ENCODE measurements around the gene TMEM223.
A peak's percentile ranks its signal among the peaks of the same experiment; 100 is the strongest.
"Not testable (repeated sequence)": the region's sequence is repeated elsewhere in the genome, so short reads cannot be mapped to it uniquely, and the experiment has no call there.

The TMEM223 gene

DNA sequence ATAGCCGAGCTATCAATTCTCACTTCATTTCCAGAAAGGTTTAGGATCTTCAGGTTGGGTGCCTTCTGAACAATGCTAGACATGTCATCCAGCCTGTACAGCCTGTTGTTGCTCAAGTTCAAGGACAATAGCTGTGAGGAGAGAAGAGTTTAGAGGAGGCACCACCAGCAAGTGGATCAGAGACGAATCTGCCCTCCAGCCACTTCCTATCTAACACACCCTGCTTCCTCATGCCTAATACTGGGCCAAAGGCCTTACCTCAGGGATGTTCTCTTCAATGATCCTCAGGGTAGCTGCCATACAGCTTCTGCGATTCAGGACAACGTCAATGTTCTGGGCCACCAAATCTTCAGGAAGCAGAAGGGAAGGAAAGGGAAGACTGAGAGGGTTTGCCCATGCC, 9.3 kb upstream of the TMEM223 start:
- DNase-seq (ENCODE audit: low spot score) = no peak

DNA sequence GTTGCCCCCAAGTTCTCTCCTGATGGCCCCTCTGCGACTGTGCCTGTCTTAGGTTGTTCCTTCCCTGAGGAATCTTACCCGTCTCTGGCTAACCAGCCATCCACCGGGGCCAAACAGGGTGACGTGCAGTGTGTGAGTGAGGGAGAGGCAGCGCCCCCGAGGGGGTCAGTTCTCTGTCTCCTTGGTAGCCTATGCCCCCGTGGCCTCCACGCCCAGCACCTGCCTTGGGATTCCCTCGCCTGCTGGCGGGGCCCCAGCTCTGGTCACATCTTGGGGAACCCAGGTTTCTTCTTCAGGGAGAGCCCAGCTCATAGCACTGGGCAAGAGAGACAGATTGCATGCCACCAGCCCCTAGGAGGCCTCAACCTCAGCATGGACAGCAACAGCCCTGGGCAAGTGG, 7.7 kb upstream of the TMEM223 start:
- no peak for DNase-seq (ENCODE audit: low spot score)

DNA sequence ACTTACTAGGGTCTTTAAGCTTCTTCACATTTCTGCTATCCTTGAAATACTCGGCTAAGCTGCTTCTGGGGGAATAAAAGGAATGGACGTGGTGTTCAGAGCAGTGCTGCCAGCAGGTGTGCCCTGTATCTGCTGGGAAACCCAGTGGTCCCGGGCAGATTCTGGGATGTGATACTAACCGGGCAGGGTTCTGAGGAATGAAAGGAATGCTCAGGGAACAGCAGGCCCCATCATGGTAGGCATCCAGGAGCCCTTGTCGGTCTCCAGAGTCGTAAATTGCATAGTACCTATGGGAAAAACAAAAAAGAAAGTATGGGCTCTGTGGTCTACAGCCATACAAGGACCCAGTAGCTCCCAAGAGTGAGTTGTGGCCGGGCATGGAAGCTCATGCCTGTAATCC, 4.5 kb upstream of the TMEM223 start:
- no peak for DNase-seq (ENCODE audit: low spot score)

GRCh38 chr11:62794201-62794775, 2.5 kb upstream of the TMEM223 start:
- no peak for DNase-seq (ENCODE audit: low spot score)

DNA sequence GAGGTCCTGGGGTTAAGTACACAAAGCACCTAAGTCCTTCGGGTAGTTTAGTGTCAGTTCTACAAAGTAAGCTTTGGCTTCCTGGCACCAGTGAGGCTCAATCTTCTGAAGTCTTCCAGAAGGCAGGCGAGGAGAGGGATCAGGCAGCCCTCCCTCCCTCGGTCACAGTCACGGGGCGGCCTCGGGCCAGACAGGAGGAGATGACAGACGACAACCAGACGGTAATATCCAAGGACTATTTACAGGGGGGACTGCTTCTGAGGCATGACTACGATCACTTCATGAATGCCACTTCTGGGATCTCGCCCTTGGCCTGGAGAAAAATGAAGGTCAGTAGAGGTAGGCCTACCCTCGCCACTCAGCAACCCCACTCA, 383 bp upstream of the TMEM223 start:
- DNase-seq (ENCODE audit: low spot score) = no peak

- no peak for DNase-seq (ENCODE audit: low spot score)
Observed at GRCh38 chr11:62789576-62789975, 2.2 kb downstream of the TMEM223 start.

DNA sequence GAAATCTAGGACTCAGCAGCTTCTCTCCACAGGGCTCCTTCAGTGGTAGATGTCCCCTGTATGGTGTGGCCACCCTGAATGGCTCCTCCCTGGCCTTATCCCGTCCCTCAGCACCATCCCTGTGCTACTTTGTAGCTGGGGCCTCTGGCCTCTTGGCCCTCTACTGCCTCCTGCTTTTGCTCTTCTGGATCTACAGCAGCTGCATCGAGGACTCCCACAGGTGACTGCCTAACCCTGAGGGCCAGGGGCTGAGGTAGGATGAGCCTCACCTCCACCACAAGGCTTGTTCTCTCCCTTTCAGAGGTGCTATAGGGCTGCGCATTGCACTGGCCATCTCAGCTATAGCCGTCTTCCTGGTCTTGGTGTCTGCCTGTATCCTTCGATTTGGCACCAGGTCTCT, 2.8 kb downstream of the TMEM223 start:
- no peak for DNase-seq (ENCODE audit: low spot score)

DNA sequence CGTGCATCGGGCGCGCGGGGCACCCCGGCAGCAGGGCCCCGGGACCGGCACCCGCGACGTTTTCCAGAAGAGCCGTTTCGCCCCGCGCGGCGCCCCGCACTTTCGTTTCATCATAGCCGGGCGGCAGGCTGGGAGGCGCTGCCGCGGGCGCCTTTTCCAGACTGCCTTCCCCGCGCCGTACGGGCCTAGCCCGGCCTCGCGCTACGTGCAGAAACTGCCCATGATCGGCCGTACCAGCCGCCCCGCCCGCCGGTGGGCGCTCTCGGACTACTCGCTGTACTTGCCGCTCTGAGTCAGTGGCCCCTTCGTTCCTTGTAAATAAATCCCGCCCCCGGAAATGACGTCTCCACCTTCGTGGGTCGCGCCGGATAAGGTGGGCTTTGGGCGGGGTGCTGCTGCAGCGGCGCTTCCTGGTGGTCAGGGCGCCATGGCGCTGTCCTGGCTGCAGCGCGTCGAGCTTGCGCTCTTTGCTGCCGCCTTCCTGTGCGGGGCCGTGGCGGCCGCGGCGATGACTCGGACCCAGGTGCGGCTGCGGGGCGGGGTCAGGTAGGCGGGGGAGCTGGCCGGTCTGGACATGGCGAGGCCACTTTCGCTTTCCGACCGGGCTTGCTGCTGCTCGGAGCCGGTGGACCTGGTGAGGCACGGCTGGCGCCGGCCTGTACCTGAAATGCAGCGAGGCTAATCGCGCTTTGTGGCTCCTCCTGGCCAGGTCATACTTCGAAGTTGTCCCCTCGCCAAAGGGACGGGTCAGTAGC, 4.6 kb downstream of the TMEM223 start, which contains the start of gene TMEM179B:
Gene TMEM179B, plus strand, starts transcription at position 398 of the 755 bp plus-strand sequence. Its CDS starts 30 bp downstream, at position 428.
- peak; percentile 97 for DNase-seq (ENCODE audit: low spot score)

GRCh38 chr11:62786318-62787004, 5.3 kb downstream of the TMEM223 start:
- DNase-seq (ENCODE audit: low spot score) = peak; percentile 94

DNA sequence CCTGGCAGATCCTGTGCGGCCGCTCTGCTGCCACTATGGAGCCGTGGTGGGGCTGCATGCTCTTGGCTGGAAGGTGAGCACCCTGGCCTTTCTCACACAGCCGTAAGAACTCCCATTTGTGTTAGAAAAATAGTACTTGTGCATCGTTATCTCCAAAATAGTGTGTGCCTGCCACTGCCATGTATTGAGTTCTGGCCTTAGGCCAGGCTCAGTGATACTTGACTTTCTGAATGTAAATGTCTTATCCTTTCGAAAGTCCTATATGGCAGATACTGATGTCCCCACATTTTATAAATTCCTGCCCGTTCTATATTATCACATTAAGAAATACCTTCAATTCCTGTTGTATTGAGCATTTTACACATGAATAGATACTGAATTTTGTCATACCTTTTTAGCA, 9.1 kb downstream of the TMEM223 start:
- DNase-seq (ENCODE audit: low spot score) = no peak

- DNase-seq (ENCODE audit: low spot score) = no peak
Observed at GRCh38 chr11:62778441-62778840, 13.4 kb downstream of the TMEM223 start.

DNA sequence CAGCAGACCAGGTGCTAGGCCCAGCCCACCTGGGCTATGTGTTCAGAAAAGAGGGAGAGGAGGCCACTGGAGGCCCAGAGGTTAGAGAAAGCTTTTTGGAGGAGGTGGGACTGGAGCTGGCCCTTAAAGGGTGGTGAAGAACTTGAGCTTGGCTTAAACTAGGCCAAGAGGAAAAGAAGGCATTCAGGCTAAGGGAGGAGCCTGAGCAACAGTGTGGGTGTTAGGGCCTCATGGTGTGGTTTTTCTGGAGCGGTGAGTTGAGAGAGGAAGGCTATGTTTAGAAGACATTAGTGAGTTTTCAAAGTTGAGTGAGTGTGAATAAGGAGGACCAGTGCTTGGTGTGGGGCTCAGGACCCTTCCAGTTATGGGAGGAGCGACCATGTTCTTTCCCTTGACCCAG, 14.4 kb downstream of the TMEM223 start:
- no peak for DNase-seq (ENCODE audit: low spot score)

DNA sequence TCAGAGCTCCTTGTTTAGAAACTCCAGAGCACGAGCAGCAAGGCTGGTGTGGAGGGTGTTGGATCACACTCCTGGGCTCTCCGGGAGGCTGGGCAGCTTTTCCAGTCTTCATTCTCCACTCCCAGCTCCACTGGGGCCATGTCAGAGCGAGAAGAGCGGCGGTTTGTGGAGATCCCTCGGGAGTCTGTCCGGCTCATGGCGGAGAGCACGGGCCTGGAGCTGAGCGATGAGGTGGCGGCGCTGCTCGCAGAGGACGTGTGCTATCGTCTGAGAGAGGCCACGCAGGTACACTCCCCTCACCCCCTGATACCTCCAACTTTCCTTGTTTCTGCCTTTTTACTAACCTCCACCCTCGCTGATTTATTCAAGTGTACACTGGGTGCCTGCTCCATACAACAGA, 16.2 kb downstream of the TMEM223 start:
- no peak for DNase-seq (ENCODE audit: low spot score)

GRCh38 chr11:62774407-62774806, 17.4 kb downstream of the TMEM223 start:
- DNase-seq (ENCODE audit: low spot score) = no peak

DNA sequence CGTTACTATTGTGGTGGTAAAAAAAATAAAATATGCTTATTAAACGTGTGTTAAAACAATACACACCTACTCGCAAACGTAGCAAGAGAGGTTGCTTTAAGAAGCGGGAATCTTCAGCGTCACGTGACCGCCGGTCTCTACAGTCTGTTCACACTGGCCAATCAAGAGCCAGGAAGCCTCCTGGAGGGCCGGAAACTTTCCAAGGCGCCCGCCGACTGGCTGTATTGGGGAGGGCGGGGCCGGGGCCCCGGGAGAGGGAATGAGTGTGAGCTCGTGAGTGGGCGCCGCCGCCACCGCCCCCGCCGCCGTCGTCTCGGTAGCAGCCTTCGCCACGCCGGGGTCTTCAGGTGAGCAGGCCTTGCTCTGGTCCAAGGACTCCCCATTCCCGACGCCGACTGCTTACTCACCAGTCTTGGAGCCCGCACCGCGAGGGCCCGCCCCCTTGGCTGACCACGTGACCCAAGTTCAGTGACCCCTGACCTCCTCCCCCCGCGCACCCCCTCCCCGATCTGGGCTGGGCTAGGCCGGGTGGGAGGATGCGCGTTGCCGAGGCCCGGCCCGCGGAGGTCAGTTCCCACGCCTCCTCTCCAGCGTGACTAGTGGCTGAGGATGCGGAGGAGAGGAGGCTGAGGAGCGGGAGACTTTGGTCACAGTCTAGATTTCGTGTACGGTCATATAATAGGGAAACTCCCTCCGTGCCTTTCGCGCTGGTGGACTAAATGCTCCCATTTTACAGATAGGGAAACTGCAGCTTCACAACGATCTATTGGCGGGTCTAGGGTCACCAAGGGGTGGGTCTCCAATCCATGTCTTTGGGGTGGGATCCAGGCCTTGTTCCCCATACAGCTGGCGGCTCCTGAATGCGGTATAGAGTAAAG, 20.4 kb downstream of the TMEM223 start, which contains the start of gene TAF6L:
Gene TAF6L, plus strand, starts transcription at position 253 of the 878 bp plus-strand sequence. CDS start 4,388 bp downstream, outside the sequence.
- peak; percentile 98 for DNase-seq (ENCODE audit: low spot score)

DNA sequence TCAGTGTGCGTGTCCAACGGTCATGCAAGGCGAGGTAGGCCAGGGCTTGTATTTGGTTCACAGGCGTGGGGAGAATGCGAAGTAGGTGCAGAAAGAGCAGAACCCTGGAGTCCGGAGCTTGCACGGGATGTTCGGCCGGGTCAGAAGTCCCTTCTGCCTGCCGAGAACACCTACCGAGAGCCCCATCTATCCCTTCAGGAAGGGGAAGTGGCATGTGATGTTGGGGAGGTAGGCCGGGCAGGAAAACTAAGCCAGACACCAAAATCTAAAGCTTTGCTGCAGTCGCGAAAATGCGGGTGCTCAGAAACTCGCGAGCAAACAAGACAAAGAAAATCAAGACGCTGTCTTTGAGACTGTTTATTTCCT, 21.0 kb downstream of the TMEM223 start:
- no peak for DNase-seq (ENCODE audit: low spot score)

GRCh38 chr11:62760867-62761227, 31.0 kb downstream of the TMEM223 start:
- not testable (repeated sequence) for DNase-seq (ENCODE audit: low spot score)

- DNase-seq (ENCODE audit: low spot score) = no peak
Observed at GRCh38 chr11:62757846-62758788, 33.7 kb downstream of the TMEM223 start.

- no peak for DNase-seq (ENCODE audit: low spot score)
Observed at GRCh38 chr11:62755086-62755615, 36.7 kb downstream of the TMEM223 start.

GRCh38 chr11:62753736-62754603, 37.8 kb downstream of the TMEM223 start, which contains the start of gene ZBTB3:
Gene ZBTB3 (minus strand): TSS chr11:62754160. CDS start chr11:62753664, 496 bp downstream.
- DNase-seq (ENCODE audit: low spot score) = peak; percentile 98

Data from hepatic stellate cell (primary cell).